GM12891 (cell line): ENCODE measurements around the gene ELMOD2.

ENCODE experiments used
- PAX5 ChIP-seq: IDR thresholded peaks from 2 replicates; pipeline ENCODE4 v1.6.1; 2011; ENCODE audit warnings: low read length, moderate library complexity, mild to moderate bottlenecking; ENCODE audit not compliant: insufficient read depth, severe bottlenecking
- POLR2A ChIP-seq: IDR thresholded peaks from 2 replicates; pipeline ENCODE4 v1.6.1; 2011; ENCODE audit warnings: low read depth, low read length, control low read depth
- POLR2AphosphoS5 ChIP-seq: IDR thresholded peaks from 2 replicates; pipeline ENCODE4 v1.6.1; 2011; ENCODE audit warnings: low read depth, low read length, control low read depth

- no peak for TF ChIP-seq POLR2AphosphoS5
- TF ChIP-seq POLR2A: no peak
- TF ChIP-seq PAX5: no peak
These were observed 78.7 kb downstream of the ELMOD2 start for GRCh38 chr4:140602714-140603113.
